ENCODE data around the gene CYB5D1. TPM values are rescaled to one million over a fixed set of nuclear protein-coding genes. Genes with fewer than 3 reads are reported as not detected.
"Not testable (repeated sequence)": the region's sequence is repeated elsewhere in the genome, so short reads cannot be mapped to it uniquely, and the experiment has no call there.

CYB5D1 gene
- total and polyA plus RNA-seq, 8 donors = 4.9 to 10.5 (median 8.3) TPM

DNA sequence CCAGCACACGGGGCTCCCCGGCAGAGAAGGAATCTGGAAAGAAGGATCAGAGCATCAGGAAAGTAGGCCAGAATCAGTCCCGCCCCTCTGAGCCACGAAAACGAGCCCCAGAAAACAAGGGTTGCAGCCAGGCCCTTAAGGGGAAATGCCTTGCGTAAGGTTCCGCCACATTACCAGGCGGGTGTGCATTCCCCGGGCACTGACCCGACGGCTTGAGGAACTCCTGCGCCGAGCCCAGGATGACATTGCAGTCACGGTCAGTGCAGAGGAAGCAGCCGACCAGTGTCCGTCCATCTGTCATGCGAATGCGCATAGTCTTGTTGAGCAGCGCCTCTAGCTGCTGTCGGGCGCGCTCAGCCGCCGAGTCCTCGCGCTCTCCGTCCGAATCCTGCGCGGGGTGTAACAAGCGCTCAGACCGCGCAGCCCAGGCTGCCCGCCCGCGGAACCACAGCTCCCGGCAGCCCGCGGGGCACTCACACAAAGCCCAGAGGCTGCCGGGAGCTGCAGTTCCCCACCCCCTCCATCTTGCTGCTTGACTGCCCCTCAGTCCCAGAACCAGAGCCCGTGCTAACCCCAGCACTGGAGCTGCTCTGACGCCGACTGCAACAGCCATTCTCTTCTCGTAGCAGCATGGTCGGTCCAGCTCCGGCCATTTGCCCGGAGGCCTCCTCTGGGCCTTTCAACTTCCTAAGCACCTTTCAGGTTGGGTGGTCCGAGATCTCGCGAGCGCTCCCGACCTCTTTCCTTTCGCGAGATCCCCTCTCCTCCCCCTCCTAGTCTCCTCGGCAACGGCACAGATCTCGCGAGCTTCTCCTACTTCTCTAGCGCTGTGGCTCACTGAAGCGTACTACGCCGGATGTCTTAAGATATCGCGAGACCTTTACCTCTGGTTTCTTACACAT lies 741 bp upstream of the CYB5D1 start, which contains the start of gene NAA38:
Gene NAA38 (minus strand): TSS at position 749 of the 902 bp plus-strand sequence. CDS start 96 bp downstream, at position 653.
- FAIRE-seq = peak; percentile 97
- Histone ChIP-seq H3K27me3 (no peaks in the 10 kb centered on the region), H3K27ac (peak within 1 kb of the TSS; percentile 75 to 80 (median 77)), H3K9me3 (no peaks in the 10 kb centered on the region), H3K36me3 (peaks cover 0 to 6% (median 0%) of the 10 kb centered on the region in 3 donors), H3K4me3 (peak within 1 kb of the TSS; percentile 41 to 82 (median 59)), H3K4me1 (peaks cover 0 to 17% (median 9%) of the 10 kb centered on the region in 3 donors)
- whole genome bisulfite sequencing, 2 donors = 0 to 1% methylated on average over 64 of the region's 64 CpGs
- TF ChIP-seq, protein P1, sequence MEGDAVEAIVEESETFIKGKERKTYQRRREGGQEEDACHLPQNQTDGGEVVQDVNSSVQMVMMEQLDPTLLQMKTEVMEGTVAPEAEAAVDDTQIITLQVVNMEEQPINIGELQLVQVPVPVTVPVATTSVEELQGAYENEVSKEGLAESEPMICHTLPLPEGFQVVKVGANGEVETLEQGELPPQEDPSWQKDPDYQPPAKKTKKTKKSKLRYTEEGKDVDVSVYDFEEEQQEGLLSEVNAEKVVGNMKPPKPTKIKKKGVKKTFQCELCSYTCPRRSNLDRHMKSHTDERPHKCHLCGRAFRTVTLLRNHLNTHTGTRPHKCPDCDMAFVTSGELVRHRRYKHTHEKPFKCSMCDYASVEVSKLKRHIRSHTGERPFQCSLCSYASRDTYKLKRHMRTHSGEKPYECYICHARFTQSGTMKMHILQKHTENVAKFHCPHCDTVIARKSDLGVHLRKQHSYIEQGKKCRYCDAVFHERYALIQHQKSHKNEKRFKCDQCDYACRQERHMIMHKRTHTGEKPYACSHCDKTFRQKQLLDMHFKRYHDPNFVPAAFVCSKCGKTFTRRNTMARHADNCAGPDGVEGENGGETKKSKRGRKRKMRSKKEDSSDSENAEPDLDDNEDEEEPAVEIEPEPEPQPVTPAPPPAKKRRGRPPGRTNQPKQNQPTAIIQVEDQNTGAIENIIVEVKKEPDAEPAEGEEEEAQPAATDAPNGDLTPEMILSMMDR (IDR thresholded peaks at IDR 0.05) = peak in 1 of 4 donors; percentile 15
- ATAC-seq = peak; percentile 83 to 92 (median 86)
- intact Hi-C loops (cut with DNase I) = loop anchor here in 1 of 3 donors (10.0 kb wide), 1 partner anchor 112 kb away; no protein-coding TSS in a partner anchor
- DNase-seq = peak; percentile 89 to 99 (median 96)

DNA sequence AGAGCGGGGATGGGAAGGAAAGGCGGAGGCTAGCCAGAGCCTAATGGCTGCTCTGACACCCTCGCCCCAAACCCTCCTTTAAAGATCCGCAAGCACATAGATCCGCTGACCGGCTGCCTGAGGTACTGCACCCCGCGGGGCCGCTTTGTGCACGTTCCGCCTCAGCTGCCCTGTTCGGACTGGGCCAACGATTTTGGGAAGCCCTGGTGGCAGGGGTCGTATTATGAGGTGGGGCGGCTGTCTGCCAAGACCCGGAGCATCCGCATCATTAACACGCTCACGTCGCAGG lies 663 bp downstream of the CYB5D1 start:
- TF ChIP-seq, protein P1 (IDR thresholded peaks at IDR 0.05) = peak in 3 of 4 donors; percentile 20 to 48 (median 21)
- peaks cover 0 to 17% (median 9%) of the 10 kb centered on the region in 3 donors for H3K4me1 ChIP-seq
- intact Hi-C loops (cut with DNase I) = loop anchor here in 1 of 3 donors (10.0 kb wide), 1 partner anchor 114 kb away; no protein-coding TSS in a partner anchor
- peak overlapping the region; percentile 75 to 80 (median 77) for H3K27ac ChIP-seq
- 8 to 16% methylated on average over 20 of the region's 20 CpGs for WGBS, 2 donors
- no peaks in the 10 kb centered on the region for H3K36me3 ChIP-seq
- H3K27me3 ChIP-seq = no peaks in the 10 kb centered on the region
- no peaks in the 10 kb centered on the region for H3K9me3 ChIP-seq
- DNase-seq = peak; percentile 51 to 84 (median 68)
- peak; percentile 17 to 37 (median 25) for ATAC-seq
- no peak for FAIRE-seq
- peak overlapping the region; percentile 41 to 82 (median 59) for H3K4me3 ChIP-seq

DNA sequence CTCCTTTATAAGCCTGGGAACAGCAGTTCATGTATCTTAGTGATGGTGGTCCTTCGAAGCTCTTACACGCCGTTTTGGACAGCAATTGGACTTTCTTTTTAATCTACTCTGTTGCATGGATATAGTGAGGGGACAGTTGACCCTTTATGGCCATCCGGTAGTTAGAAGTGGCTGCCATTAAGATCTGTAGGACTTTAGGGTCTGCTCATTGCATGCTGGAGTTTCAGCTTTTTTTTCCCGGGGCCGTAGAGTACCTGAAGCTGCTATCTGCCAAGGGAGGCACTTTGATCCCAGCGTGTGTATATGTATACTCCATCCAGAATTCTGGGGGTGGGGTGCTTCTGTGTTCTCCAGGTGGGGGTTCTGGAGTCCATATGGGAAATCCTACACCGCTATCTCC lies 1.2 kb downstream of the CYB5D1 start:
- peaks cover 0 to 17% (median 9%) of the 10 kb centered on the region in 3 donors for H3K4me1 ChIP-seq
- H3K36me3 ChIP-seq = no peaks in the 10 kb centered on the region
- H3K9me3 ChIP-seq = no peaks in the 10 kb centered on the region
- no peak for ATAC-seq
- DNase-seq = peak in 1 of 6 donors; percentile 19
- H3K27me3 ChIP-seq = no peaks in the 10 kb centered on the region
- no peak for FAIRE-seq
- intact Hi-C loops (cut with DNase I) = loop anchor here in 1 of 3 donors (10.0 kb wide), 1 partner anchor 114 kb away; no protein-coding TSS in a partner anchor
- WGBS, 2 donors = 49 to 50% methylated on average over 8 of the region's 8 CpGs
- TF ChIP-seq, protein P1 (IDR thresholded peaks at IDR 0.05) = no peak
- peak overlapping the region in 3 of 4 donors; percentile 41 to 65 (median 53) for H3K4me3 ChIP-seq
- H3K27ac ChIP-seq = no peak overlapping the region

DNA sequence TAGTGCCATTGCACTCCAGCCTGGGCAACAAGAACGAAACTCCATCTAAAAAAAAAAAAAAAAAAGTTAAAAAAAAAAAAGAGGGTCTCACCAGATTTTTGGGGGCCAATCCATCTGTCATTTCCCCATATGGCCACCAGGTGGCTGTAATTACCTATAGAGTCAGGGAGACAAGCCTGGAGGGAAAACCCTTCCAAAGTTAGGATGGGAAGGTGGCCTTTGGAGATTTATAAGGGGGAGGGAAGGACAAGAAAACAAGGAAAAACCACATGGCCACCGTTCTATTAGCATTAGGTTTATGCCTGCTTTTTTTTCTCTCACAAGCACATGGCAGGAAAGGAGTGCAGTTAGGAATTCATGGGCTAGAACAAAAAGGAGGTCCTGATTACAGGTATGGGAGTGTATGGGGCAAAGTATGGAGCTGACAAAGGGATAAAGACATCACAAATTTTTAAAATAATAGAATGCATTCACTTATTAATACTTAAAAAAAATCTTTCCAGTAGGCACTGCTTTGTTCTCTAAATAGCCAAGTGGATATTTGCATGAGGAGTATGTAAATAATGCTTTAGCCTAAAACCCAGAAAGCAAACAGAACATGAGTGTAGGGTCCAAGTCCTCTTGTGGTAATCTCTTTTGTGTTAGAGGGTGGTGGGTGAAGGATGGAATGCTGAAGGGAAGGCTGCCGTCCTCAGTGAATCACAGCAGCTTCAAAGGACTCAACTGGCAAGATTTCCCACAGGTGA lies 5.1 kb downstream of the CYB5D1 start:
- WGBS, 2 donors = 24 to 36% methylated on average over 3 of the region's 3 CpGs
- Histone ChIP-seq H3K36me3 (no peaks in the 10 kb centered on the region), H3K9me3 (no peaks in the 10 kb centered on the region), H3K27me3 (no peaks in the 10 kb centered on the region), H3K27ac (no peak overlapping the region), H3K4me3 (no peak overlapping the region), H3K4me1 (peaks cover 0 to 7% (median 5%) of the 10 kb centered on the region in 3 donors)
- TF ChIP-seq, protein P1 (IDR thresholded peaks at IDR 0.05) = peak; percentile 48 to 73 (median 66)
- no peak for ATAC-seq
- DNase-seq = peak in 4 of 6 donors; percentile 31 to 54 (median 33)
- intact Hi-C loops (cut with DNase I) = loop anchor here in 1 of 3 donors (10.0 kb wide), 1 partner anchor 122 kb away; no protein-coding TSS in a partner anchor
- no peak for FAIRE-seq

DNA sequence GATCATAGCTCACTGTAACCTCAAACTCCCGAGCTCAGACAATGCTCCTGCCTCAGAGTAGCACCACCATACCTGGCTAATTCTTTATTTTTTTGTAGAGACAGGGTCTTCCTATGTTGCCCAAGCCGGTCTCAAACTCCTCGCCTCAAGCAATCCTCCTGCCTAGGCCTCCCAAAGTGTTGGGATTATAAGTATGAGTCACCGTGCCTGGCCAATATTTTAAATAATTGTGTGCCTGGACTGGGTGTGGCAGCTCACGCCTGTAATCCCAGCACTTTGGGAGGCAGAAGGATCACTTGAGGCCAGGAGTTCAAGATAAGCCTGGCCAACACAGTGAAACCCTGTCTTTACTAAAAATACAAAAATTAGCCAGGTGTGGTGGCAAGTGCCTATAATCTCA lies 6.6 kb downstream of the CYB5D1 start:
- not testable (repeated sequence) for H3K4me1 ChIP-seq, H3K27ac ChIP-seq, H3K9me3 ChIP-seq, H3K27me3 ChIP-seq, H3K36me3 ChIP-seq, H3K4me3 ChIP-seq, ATAC-seq, FAIRE-seq, DNase-seq
- 84 to 85% methylated on average over 5 of the region's 5 CpGs for WGBS, 2 donors
- intact Hi-C loops (cut with DNase I) = loop anchor here in 1 of 3 donors (10.0 kb wide), 1 partner anchor 120 kb away; no protein-coding TSS in a partner anchor

All from pancreas (tissue), 10 donors.